ENCODE data around the gene HIVEP3. TPM values are rescaled to one million over a fixed set of nuclear protein-coding genes. Genes with fewer than 3 reads are reported as not detected.

The HIVEP3 gene
- total RNA-seq, 1 donor from 2014 or later, result 0.37 TPM

DNA sequence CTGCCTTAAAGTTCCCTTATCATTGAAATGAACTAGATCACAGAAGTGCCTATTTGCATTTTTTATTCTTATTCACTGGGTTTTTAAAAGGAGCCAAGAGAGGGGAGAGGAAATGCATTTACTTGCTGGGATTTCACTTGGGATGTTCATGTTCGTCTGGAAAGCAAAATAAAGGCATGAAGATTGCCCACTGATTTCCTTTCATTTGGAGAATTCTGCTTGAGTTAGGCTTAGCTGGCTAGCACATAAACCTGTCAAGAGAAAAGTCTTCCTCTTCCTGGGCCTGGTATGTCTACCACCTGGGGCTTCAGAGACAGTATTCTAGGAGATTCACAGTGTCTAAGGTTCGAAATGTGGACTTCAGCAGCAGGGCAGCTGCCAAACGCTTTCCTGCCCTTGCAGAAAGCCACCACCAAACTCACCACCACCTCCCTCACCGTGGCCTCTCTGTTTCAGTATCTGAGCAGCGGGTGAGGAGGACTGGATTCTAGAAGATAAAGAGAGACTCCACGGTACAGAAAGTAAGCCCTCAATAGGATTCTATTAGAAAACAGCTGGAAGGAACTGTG, 44.5 kb downstream of the HIVEP3 start:
- no peaks in the 10 kb centered on the region for H3K9me3 Mint-ChIP-seq
- H2AFZ ChIP-seq (replicated peaks), result no peak overlapping the region
- peak overlapping the region; percentile 81 for H3K27ac Mint-ChIP-seq
- peaks cover 48% of the 10 kb centered on the region for H3K4me1 Mint-ChIP-seq
- peak; percentile 44 for DNase-seq (ENCODE audit: low spot score)
- no peak overlapping the region for H3K4me3 Mint-ChIP-seq
- peaks cover 4% of the 10 kb centered on the region for H3K27me3 Mint-ChIP-seq (ENCODE audit: insufficient read depth, low read depth)
- no peaks in the 10 kb centered on the region for H3K27me3 ChIP-seq
- H3K4me3 ChIP-seq, result no peak overlapping the region
- no peaks in the 10 kb centered on the region for H3K36me3 ChIP-seq
- H3K9ac ChIP-seq, result no peak overlapping the region
- no peak overlapping the region for H3K27ac ChIP-seq
- H3K4me2 ChIP-seq, result peak overlapping the region; percentile 56
- TF ChIP-seq EZH2phosphoT487 (IDR thresholded peaks at IDR 0.05), result no peak
- TF ChIP-seq, protein P1, sequence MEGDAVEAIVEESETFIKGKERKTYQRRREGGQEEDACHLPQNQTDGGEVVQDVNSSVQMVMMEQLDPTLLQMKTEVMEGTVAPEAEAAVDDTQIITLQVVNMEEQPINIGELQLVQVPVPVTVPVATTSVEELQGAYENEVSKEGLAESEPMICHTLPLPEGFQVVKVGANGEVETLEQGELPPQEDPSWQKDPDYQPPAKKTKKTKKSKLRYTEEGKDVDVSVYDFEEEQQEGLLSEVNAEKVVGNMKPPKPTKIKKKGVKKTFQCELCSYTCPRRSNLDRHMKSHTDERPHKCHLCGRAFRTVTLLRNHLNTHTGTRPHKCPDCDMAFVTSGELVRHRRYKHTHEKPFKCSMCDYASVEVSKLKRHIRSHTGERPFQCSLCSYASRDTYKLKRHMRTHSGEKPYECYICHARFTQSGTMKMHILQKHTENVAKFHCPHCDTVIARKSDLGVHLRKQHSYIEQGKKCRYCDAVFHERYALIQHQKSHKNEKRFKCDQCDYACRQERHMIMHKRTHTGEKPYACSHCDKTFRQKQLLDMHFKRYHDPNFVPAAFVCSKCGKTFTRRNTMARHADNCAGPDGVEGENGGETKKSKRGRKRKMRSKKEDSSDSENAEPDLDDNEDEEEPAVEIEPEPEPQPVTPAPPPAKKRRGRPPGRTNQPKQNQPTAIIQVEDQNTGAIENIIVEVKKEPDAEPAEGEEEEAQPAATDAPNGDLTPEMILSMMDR (IDR thresholded peaks at IDR 0.05), result no peak
- TF ChIP-seq EZH2 (IDR thresholded peaks at IDR 0.05), result no peak
- H3F3A ChIP-seq (ENCODE audit: low read depth), result peaks cover 26% of the 10 kb centered on the region
- H4K20me1 ChIP-seq (ENCODE audit: low read depth), result no peaks in the 10 kb centered on the region
- H3K36me3 Mint-ChIP-seq, result no peaks in the 10 kb centered on the region
- H3K79me2 ChIP-seq (ENCODE audit: low read depth), result no peaks in the 10 kb centered on the region
- peaks cover 38% of the 10 kb centered on the region for H3K4me1 ChIP-seq
- no peaks in the 10 kb centered on the region for H3K9me3 ChIP-seq (ENCODE audit: low read depth)

DNA sequence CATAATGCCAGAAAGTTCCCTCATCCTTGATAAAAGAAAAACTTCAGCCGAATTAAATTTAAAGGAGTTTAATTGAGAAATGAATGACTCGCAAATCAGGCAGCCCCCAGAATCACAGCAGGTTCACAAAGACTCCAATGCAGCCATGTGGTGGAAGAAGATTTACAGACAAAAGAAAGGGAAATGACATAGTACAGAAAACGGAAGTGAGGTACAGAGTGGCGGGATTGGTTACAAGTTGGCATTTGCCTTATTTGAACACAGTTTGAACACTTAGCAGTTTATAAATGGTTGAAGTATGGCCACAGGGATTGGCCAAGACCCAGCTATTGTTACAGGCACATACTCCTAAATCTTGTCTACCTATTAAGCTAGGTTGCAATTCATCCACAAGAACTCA, 46.6 kb downstream of the HIVEP3 start:
- Histone ChIP-seq H3F3A (ENCODE audit: low read depth) (peaks cover 24% of the 10 kb centered on the region), H3K9me3 (ENCODE audit: low read depth) (no peaks in the 10 kb centered on the region), H2AFZ (replicated peaks) (no peak overlapping the region), H3K4me3 (no peak overlapping the region), H3K27me3 (no peaks in the 10 kb centered on the region), H3K36me3 (no peaks in the 10 kb centered on the region), H3K79me2 (ENCODE audit: low read depth) (no peaks in the 10 kb centered on the region), H3K4me1 (peaks cover 30% of the 10 kb centered on the region), H3K9ac (no peak overlapping the region), H4K20me1 (ENCODE audit: low read depth) (no peaks in the 10 kb centered on the region), H3K4me2 (no peak overlapping the region), H3K27ac (no peak overlapping the region)
- H3K4me3 Mint-ChIP-seq, result no peak overlapping the region
- TF ChIP-seq EZH2 (IDR thresholded peaks at IDR 0.05) (no peak), EZH2phosphoT487 (IDR thresholded peaks at IDR 0.05) (no peak)
- TF ChIP-seq, protein P1 (IDR thresholded peaks at IDR 0.05), result no peak
- H3K27me3 Mint-ChIP-seq (ENCODE audit: insufficient read depth, low read depth), result peaks cover 9% of the 10 kb centered on the region
- peaks cover 31% of the 10 kb centered on the region for H3K4me1 Mint-ChIP-seq
- no peaks in the 10 kb centered on the region for H3K9me3 Mint-ChIP-seq
- H3K27ac Mint-ChIP-seq, result no peak overlapping the region
- H3K36me3 Mint-ChIP-seq, result no peaks in the 10 kb centered on the region
- DNase-seq (ENCODE audit: low spot score), result no peak

DNA sequence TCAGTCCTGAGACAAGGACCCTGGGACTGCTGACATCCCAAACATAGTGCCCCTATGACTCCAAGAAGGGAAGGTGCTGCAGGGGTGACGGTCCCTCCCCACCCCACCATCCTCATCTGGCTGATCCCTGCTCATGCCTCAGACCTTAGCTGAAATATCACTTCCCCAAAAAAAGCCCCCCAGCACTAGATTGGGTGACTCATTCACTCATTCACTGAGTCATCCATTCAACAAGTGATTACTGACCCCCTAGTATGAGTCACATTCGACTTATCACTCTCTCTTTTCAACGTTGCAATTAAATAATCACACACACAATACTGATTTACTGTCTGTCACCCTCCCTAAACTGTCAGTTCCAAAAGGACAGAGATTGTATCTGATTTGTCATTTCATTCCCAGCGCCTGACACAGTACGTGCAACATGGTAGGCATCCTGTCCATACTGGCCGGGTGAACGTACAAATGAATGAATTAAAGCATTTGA, 48.6 kb downstream of the HIVEP3 start:
- Histone ChIP-seq H3K4me2 (no peak overlapping the region), H3K36me3 (no peaks in the 10 kb centered on the region), H3K79me2 (ENCODE audit: low read depth) (no peaks in the 10 kb centered on the region), H3K27me3 (no peaks in the 10 kb centered on the region), H3K9ac (no peak overlapping the region), H4K20me1 (ENCODE audit: low read depth) (no peaks in the 10 kb centered on the region), H3F3A (ENCODE audit: low read depth) (peaks cover 19% of the 10 kb centered on the region), H3K4me3 (no peak overlapping the region), H3K9me3 (ENCODE audit: low read depth) (no peaks in the 10 kb centered on the region), H3K4me1 (peaks cover 20% of the 10 kb centered on the region), H3K27ac (no peak overlapping the region), H2AFZ (replicated peaks) (no peak overlapping the region)
- TF ChIP-seq EZH2 (IDR thresholded peaks at IDR 0.05), result no peak
- H3K36me3 Mint-ChIP-seq, result no peaks in the 10 kb centered on the region
- H3K27me3 Mint-ChIP-seq (ENCODE audit: insufficient read depth, low read depth), result peaks cover 10% of the 10 kb centered on the region
- no peak overlapping the region for H3K27ac Mint-ChIP-seq
- no peaks in the 10 kb centered on the region for H3K9me3 Mint-ChIP-seq
- no peak overlapping the region for H3K4me3 Mint-ChIP-seq
- H3K4me1 Mint-ChIP-seq, result peaks cover 24% of the 10 kb centered on the region
- no peak for DNase-seq (ENCODE audit: low spot score)

DNA sequence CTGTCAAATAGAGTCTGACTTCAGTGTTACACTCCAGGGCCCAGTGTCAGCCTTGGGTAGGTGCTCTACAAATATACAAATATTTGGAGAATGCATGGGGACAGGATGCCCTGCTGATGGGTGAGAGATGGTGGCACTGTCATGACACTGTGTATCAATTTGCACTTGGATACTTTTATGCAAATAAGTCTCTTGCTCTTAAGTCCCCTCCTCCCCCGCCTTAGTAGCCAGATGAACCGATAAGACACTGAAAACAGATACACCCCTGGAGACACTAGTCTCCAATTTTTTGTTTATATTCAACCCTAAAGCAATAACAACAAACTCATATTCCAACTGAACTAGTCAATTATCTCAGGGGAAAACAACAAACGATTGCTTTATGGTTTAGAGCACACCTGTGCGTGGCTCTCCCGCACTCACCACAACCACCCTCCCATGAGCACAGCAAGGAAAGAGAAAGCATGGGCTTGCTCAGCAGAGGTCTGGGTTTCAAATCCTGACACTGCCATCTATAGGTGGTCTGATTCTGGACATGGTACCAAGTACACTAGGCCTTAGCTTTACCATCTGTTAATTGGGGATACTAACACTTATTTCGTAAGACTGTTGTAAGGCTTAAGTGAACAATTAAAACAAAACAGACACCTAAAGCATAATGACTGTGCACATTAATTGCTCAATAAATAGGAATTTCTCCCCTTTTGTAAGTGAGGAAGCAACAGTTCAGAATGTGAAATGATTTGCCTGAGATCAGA, 50.3 kb downstream of the HIVEP3 start:
- H3K79me2 ChIP-seq (ENCODE audit: low read depth), result no peaks in the 10 kb centered on the region
- peaks cover 3% of the 10 kb centered on the region for H3K4me1 ChIP-seq
- DNase-seq (ENCODE audit: low spot score), result no peak
- Mint-ChIP-seq H3K9me3 (no peaks in the 10 kb centered on the region), H3K27ac (no peak overlapping the region), H3K36me3 (no peaks in the 10 kb centered on the region), H3K27me3 (ENCODE audit: insufficient read depth, low read depth) (peaks cover 9% of the 10 kb centered on the region), H3K4me3 (no peak overlapping the region), H3K4me1 (peaks cover 28% of the 10 kb centered on the region)
- TF ChIP-seq, protein P1 (IDR thresholded peaks at IDR 0.05), result peak; percentile 4
- TF ChIP-seq EZH2phosphoT487 (IDR thresholded peaks at IDR 0.05), result no peak
- no peaks in the 10 kb centered on the region for H3K27me3 ChIP-seq
- no peak overlapping the region for H2AFZ ChIP-seq (replicated peaks)
- no peak overlapping the region for H3K4me2 ChIP-seq
- no peak overlapping the region for H3K9ac ChIP-seq
- no peaks in the 10 kb centered on the region for H3K9me3 ChIP-seq (ENCODE audit: low read depth)
- no peak overlapping the region for H3K4me3 ChIP-seq
- peaks cover 2% of the 10 kb centered on the region for H3F3A ChIP-seq (ENCODE audit: low read depth)
- no peaks in the 10 kb centered on the region for H3K36me3 ChIP-seq
- no peaks in the 10 kb centered on the region for H4K20me1 ChIP-seq (ENCODE audit: low read depth)
- H3K27ac ChIP-seq, result no peak overlapping the region
